Breast epithelium (tissue), 4 donors: ENCODE data around the gene DDX56. TPM values are rescaled to one million over a fixed set of nuclear protein-coding genes. Genes with fewer than 3 reads are reported as not detected.

Experiments used
- DNase-seq, 2 donors: peaks; one replicate each; pipeline ENCODE4 v3.0.0-alpha.2; 2019; ENCODE audit warnings: low spot score in 2 of 2
- H3K27ac ChIP-seq, 2 donors: fragments of 200-600 bp; sonication (generic) in 1 of 2; one replicate each; pipeline ENCODE4 v1.5.1; 2016 to 2019; ENCODE audit warnings: mild to moderate bottlenecking in 1 of 2
- H3K27me3 ChIP-seq, 2 donors: fragments of 200-600 bp; sonication (generic) in 1 of 2; one replicate each; pipeline versions ENCODE4 v1.5.1 to v1.6.0; 2017 to 2019; ENCODE audit warnings: control low read depth in 1 of 2, mild to moderate bottlenecking in 1 of 2
- H3K36me3 ChIP-seq: fragments of 200-600 bp; one replicate; pipeline ENCODE4 v1.5.1; 2019
- H3K4me1 ChIP-seq, 2 donors: fragments of 200-600 bp; sonication (generic); one replicate each; pipeline ENCODE4 v1.5.1; 2016 to 2019; ENCODE audit warnings: control low read depth in 1 of 2
- H3K4me3 ChIP-seq, 3 donors: fragments of 200-600 bp; sonication (generic); 1 replicate in 2 of 3; 2 replicates in 1 of 3; pipeline ENCODE4 v1.5.1; 2016 to 2019; ENCODE audit warnings: mild to moderate bottlenecking in 3 of 3, moderate library complexity in 2 of 3
- H3K9me3 ChIP-seq, 2 donors: fragments of 200-600 bp; sonication (generic) in 1 of 2; one replicate each; pipeline ENCODE4 v1.5.1; 2016 to 2019; ENCODE audit warnings: control low read depth in 1 of 2
- CTCF ChIP-seq, 3 donors: fragments of 450-650 bp; IDR thresholded peaks; one replicate each; pipeline ENCODE4 v1.5.1; 2016 to 2017; ENCODE audit warnings: antibody characterized with exemption in 3 of 3, mild to moderate bottlenecking in 3 of 3, moderate library complexity in 3 of 3
- POLR2A ChIP-seq: fragments of 450-650 bp; IDR thresholded peaks from one replicate; pipeline ENCODE4 v1.6.1; 2016; ENCODE audit warnings: antibody characterized with exemption, mild to moderate bottlenecking, moderate library complexity
- POLR2AphosphoS5 ChIP-seq, 3 donors: sonication (generic); formaldehyde crosslinking; IDR thresholded peaks; one replicate each; pipeline ENCODE4 v1.6.1; 2017; ENCODE audit warnings: antibody characterized with exemption in 3 of 3
- intact Hi-C: fragments of 100-400 bp; cut with DNase I; formaldehyde crosslinking; loops from one replicate; pipeline ENCODE4 v1.15.1; 2023; ENCODE audit warnings: low total_unique reads
- total RNA-seq, 3 donors: library from RNA; depleted of rRNA; stranded (reverse); fragments of >200 nt; gene quantifications; one replicate each; pipeline ENCODE4 v1.1.0, GENCODE V29; 2016

DDX56 gene
- total RNA-seq, 3 donors from 2014 or later: 48.6 to 61.9 (median 61.8) TPM

- intact Hi-C loops: loop anchor here (2.0 to 10.0 kb wide), 3 partner anchors 57 to 389 kb away; no protein-coding TSS in a partner anchor
- Histone ChIP-seq H3K36me3 (no peaks in the 10 kb centered on the region), H3K4me1 (no peaks in the 10 kb centered on the region), H3K27me3 (no peaks in the 10 kb centered on the region), H3K4me3 (no peak overlapping the region), H3K27ac (no peak overlapping the region), H3K9me3 (no peaks in the 10 kb centered on the region)
- TF ChIP-seq CTCF (IDR thresholded peaks at IDR 0.05): no peak
- TF ChIP-seq POLR2A: no peak
- no peak for TF ChIP-seq POLR2AphosphoS5 (IDR thresholded peaks at IDR 0.05)
- no peak for DNase-seq
These were observed 22.4 kb upstream of the DDX56 start for GRCh38 chr7:44595934-44596635.

GRCh38 chr7:44590910-44591309 lies 17.2 kb upstream of the DDX56 start:
- Histone ChIP-seq H3K27me3 (no peaks in the 10 kb centered on the region), H3K4me1 (no peaks in the 10 kb centered on the region), H3K9me3 (no peaks in the 10 kb centered on the region), H3K36me3 (no peaks in the 10 kb centered on the region), H3K27ac (no peak overlapping the region), H3K4me3 (no peak overlapping the region)
- intact Hi-C loops: loop anchor here (10.0 kb wide), 1 partner anchor 394 kb away; no protein-coding TSS in a partner anchor
- TF ChIP-seq POLR2AphosphoS5 (IDR thresholded peaks at IDR 0.05) (no peak), CTCF (IDR thresholded peaks at IDR 0.05) (no peak)
- no peak for DNase-seq

GRCh38 chr7:44587843-44588711 lies 14.4 kb upstream of the DDX56 start:
- no peak overlapping the region for H3K27ac ChIP-seq
- H3K4me3 ChIP-seq: no peak overlapping the region
- no peak for DNase-seq
- TF ChIP-seq POLR2AphosphoS5 (IDR thresholded peaks at IDR 0.05) (no peak), CTCF (IDR thresholded peaks at IDR 0.05) (peak in 2 of 3 donors; percentile 46 to 61)
- no peaks in the 10 kb centered on the region for H3K4me1 ChIP-seq
- intact Hi-C loops: no loop called here
- H3K27me3 ChIP-seq: no peaks in the 10 kb centered on the region
- no peaks in the 10 kb centered on the region for H3K9me3 ChIP-seq
- H3K36me3 ChIP-seq: no peaks in the 10 kb centered on the region

- Histone ChIP-seq H3K4me3 (peak overlapping the region; percentile 80 to 94 (median 81)), H3K27ac (peak overlapping the region; percentile 96 to 98)
These were observed 9.6 kb upstream of the DDX56 start for GRCh38 chr7:44583146-44583865.

More at GRCh38 chr7:44583146-44583865, 9.6 kb upstream of the DDX56 start:
- DNase-seq: no peak
- intact Hi-C loops: no loop called here
- H3K36me3 ChIP-seq: peaks cover under 1% of the 10 kb centered on the region
- no peaks in the 10 kb centered on the region for H3K27me3 ChIP-seq
- H3K9me3 ChIP-seq: no peaks in the 10 kb centered on the region
- TF ChIP-seq CTCF (IDR thresholded peaks at IDR 0.05) (no peak), POLR2A (no peak), POLR2AphosphoS5 (IDR thresholded peaks at IDR 0.05) (no peak)
- H3K4me1 ChIP-seq: peaks cover 0 to 10% of the 10 kb centered on the region in 2 donors
